ENCODE measurements around the gene PRKRA. TPM values are rescaled to one million over a fixed set of nuclear protein-coding genes. Genes with fewer than 3 reads are reported as not detected.
A peak's percentile ranks its signal among the peaks of the same experiment; 100 is the strongest.
"Not testable (repeated sequence)": the region's sequence is repeated elsewhere in the genome, so short reads cannot be mapped to it uniquely, and the experiment has no call there.

PRKRA gene
- polyA plus RNA-seq, 4 donors = 55.9 to 89.7 (median 79.1) TPM

- no peak for DNase-seq (ENCODE audit: low read depth in 4 of 4, low spot score in 3 of 4)
These were observed 35.0 kb downstream of the PRKRA start for GRCh38 chr2:178415979-178416378.

- DNase-seq (ENCODE audit: low read depth in 4 of 4, low spot score in 3 of 4) = peak; percentile 77 to 88 (median 83)
These were observed 36.4 kb downstream of the PRKRA start for GRCh38 chr2:178414266-178415247.

- peak; percentile 47 to 69 (median 56) for DNase-seq (ENCODE audit: low read depth in 4 of 4, low spot score in 3 of 4)
These were observed 37.3 kb downstream of the PRKRA start for GRCh38 chr2:178413472-178414265.

DNA sequence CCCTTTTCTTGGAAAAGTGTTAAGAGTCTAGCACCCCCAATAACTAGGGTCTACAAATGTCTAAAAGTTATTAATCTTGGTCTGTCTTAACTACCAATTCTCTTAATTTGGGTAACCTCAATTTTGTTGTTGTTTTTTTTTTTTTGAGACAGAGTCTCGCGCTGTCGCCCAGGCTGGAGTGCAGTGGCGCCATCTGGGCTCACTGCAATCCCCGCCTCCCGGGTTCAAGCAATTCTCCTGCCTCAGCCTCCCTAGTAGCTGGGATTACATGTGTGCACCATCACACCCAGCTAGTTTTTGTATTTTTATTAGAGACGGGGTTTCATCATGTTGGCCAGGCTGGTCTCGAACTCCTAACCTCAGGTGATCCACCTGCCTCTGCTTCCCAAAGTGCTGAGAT lies 38.5 kb downstream of the PRKRA start:
- DNase-seq (ENCODE audit: low read depth in 4 of 4, low spot score in 3 of 4) = not testable (repeated sequence)

DNA sequence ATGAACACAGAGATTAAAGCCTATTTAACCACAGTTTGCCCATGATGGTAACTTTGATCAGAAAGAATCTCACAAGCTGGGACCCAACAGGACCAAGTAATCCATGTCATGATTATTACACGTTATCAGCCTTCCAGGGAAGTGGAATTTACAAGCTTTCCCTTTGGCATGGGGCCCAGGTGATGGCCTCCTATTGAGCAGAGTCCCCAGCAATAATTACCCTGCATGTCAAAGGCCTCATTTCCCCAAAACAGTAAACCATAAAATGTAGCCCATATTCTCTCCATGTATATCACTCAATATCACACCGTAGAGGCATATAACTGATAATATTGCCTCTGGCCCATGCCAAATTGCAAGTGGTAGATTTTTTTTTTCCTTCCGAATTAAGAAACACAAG lies 38.9 kb downstream of the PRKRA start:
- no peak for DNase-seq (ENCODE audit: low read depth in 4 of 4, low spot score in 3 of 4)

DNA sequence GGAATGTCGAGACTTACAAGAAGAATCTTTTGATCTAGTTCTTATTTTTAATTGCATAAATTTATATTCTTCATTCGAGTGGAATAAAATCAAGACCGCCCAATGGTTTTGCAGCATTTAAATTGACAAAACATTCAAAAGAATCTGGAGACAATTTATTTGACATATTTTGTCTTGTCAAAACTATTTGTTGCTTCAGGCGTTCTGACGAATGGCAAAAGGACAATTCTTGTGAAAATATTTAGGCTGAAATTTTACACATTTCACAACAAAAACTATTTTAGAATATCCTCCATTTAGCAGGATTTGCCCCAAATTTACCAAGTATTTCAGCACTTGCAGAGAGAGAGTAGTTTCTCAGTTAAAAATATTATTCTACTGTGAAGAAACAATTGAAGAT lies 41.7 kb downstream of the PRKRA start:
- no peak for DNase-seq (ENCODE audit: low read depth in 4 of 4, low spot score in 3 of 4)

- DNase-seq (ENCODE audit: low read depth in 4 of 4, low spot score in 3 of 4) = no peak
These were observed 46.6 kb downstream of the PRKRA start for GRCh38 chr2:178404368-178404767.

- no peak for DNase-seq (ENCODE audit: low read depth in 4 of 4, low spot score in 3 of 4)
These were observed 47.2 kb downstream of the PRKRA start for GRCh38 chr2:178403671-178404306.

GRCh38 chr2:178401994-178402437 lies 49.0 kb downstream of the PRKRA start:
- DNase-seq (ENCODE audit: low read depth in 4 of 4, low spot score in 3 of 4) = no peak

DNA sequence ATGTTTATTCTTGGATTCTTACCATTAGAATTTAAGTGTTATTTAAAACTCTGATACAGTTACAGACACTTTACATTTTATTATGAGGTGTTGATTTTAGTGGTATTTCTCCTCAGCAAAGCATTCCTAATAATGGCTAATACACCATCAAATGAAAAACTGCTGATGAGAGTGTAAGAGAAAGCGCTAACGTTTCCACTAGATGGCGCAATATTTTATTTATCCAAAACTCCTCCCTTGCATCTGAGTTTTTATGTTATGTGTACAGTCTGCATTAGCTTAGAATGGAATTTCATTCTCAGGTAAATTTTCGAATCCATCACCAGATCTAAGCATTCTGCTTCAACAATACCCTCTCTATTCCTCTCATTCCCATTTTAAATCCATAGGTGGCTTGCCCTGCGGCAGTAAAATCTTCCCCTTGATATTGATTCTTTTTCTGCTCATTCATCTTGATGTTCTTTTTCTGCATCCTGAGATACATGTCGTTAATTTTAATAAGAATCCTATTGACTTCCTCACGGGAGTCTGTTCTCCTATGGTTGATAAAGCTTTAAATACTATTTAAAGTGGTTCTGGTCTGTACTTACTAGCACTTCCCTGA lies 53.9 kb downstream of the PRKRA start:
- no peak for DNase-seq (ENCODE audit: low read depth in 4 of 4, low spot score in 3 of 4)

DNA sequence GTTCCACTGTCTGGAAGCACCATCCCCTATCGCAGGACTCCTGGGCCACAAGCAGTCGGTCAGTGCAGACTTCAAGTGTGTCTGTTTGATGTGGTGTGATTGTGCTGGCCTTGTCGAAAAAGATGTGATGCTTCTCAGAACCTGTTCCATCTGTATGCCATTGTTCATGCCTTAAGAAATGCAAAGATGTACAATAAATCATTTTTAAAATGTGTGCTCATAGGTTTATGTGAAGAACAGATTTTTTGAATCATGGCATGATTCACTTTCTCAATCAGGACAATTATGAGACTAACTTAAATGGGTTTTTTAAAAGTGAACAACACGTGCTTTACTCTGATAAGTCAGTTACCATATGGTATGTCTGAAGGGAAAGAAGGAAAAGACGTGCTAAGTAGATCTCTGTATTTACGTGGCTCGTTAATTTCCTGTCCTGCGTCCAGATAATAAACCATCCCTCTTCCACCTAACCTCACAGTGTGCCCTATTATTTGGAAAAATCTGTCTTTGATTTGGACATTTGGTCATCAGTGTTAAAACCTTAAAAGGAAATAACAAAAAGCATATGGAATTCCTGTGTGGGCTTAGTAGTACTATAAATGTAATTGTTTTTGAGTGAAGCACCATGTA lies 54.9 kb downstream of the PRKRA start:
- DNase-seq (ENCODE audit: low read depth in 4 of 4, low spot score in 3 of 4) = no peak

DNA sequence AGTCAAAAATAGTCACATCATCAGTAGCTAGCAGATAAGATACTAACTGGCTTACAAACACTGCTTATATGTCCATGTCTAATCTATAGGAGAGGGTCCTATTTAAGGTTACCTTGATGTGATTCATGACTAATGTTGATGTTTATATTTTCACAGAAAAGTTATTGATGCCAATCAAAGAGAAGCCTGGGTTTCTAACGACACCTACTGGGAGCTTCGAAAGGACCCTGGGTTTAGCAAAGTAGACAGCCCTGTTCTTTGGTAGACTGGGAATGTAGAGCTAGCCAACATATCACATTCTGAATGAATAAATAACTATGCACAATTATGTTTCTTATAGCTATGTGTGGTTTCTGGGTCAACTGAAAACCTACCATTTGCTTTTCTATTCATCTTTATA lies 55.7 kb downstream of the PRKRA start:
- no peak for DNase-seq (ENCODE audit: low read depth in 4 of 4, low spot score in 3 of 4)

- no peak for DNase-seq (ENCODE audit: low read depth in 4 of 4, low spot score in 3 of 4)
These were observed 56.1 kb downstream of the PRKRA start for GRCh38 chr2:178394859-178395258.

GRCh38 chr2:178392215-178392614 lies 58.8 kb downstream of the PRKRA start:
- no peak for DNase-seq (ENCODE audit: low read depth in 4 of 4, low spot score in 3 of 4)

GRCh38 chr2:178391701-178392100 lies 59.3 kb downstream of the PRKRA start:
- no peak for DNase-seq (ENCODE audit: low read depth in 4 of 4, low spot score in 3 of 4)

GRCh38 chr2:178388287-178388686 lies 62.7 kb downstream of the PRKRA start:
- no peak for DNase-seq (ENCODE audit: low read depth in 4 of 4, low spot score in 3 of 4)

- no peak for DNase-seq (ENCODE audit: low read depth in 4 of 4, low spot score in 3 of 4)
These were observed 63.9 kb downstream of the PRKRA start for GRCh38 chr2:178386986-178387597.

GRCh38 chr2:178385595-178386148 lies 65.3 kb downstream of the PRKRA start:
- DNase-seq (ENCODE audit: low read depth in 4 of 4, low spot score in 3 of 4) = no peak

- DNase-seq (ENCODE audit: low read depth in 4 of 4, low spot score in 3 of 4) = no peak
These were observed 67.3 kb downstream of the PRKRA start for GRCh38 chr2:178383718-178384117.

All from left renal pelvis (tissue), 4 donors.